ENCODE data around the gene NDUFV1. TPM values are rescaled to one million over a fixed set of nuclear protein-coding genes. Genes with fewer than 3 reads are reported as not detected.

Gene NDUFV1
- total RNA-seq, 1 experiment from 2014 or later: 242 TPM

- TF ChIP-seq MAX (IDR thresholded peaks at IDR 0.05) (peak; percentile 83), RAD21 (IDR thresholded peaks at IDR 0.05; ENCODE audit: low read depth) (no peak), EZH2phosphoT487 (IDR thresholded peaks at IDR 0.05; ENCODE audit: borderline replicate concordance) (no peak), ATF3 (IDR thresholded peaks at IDR 0.05) (no peak), YY1 (IDR thresholded peaks at IDR 0.05; ENCODE audit: extremely low read depth, insufficient replicate concordance, low read depth, low read length) (peak; percentile 58)
These were observed at the start of gene NDUFV1 (continued) for GRCh38 chr11:67606492-67607295.

GRCh38 chr11:67558084-67558772 is 48.5 kb upstream of the NDUFV1 start:
- H3K9me3 ChIP-seq (ENCODE audit: control insufficient read depth in 1 of 2, insufficient read depth in 1 of 2, low read depth in 1 of 2, low read length in 2 of 2): no peaks in the 10 kb centered on the region
- intact Hi-C loops (cut with micrococcal nuclease): no loop called here
- peaks cover 6 to 16% of the 10 kb centered on the region in 2 experiments for H3K4me1 ChIP-seq (ENCODE audit: control insufficient read depth in 1 of 2, insufficient read depth in 2 of 2, low read length in 2 of 2)
- no peak overlapping the region for H3K4me3 ChIP-seq (replicated peaks in 1 of 2; ENCODE audit: low read depth in 1 of 2, low read length in 2 of 2)
- no peak overlapping the region for H3K4me2 ChIP-seq (ENCODE audit: low read length)
- no peaks in the 10 kb centered on the region for H3K36me3 ChIP-seq (ENCODE audit: control insufficient read depth in 1 of 2, insufficient read depth in 2 of 2, low read length in 2 of 2)
- peaks cover 4% of the 10 kb centered on the region; the same call in 1 of the 2 replicates for H3K27me3 ChIP-seq (ENCODE audit: insufficient read depth, low read length)
- no peaks in the 10 kb centered on the region for H3K79me2 ChIP-seq (ENCODE audit: insufficient read depth, low read length)
- ChIA-PET POLR2A (no interaction called here), CTCF (no interaction called here), RAD21 (ENCODE audit: low non-redundant PET in 1 of 2, low total read pairs in 2 of 2, uncharacterized antibody in 2 of 2, unreplicated experiment in 2 of 2) (no interaction called here)
- no peak overlapping the region for H2AFZ ChIP-seq (ENCODE audit: low read depth, low read length, poor library complexity, severe bottlenecking)
- DNase-seq (ENCODE audit: low read depth, low spot score) (no peak), ATAC-seq (no peak)
- no peaks in the 10 kb centered on the region for H4K20me1 ChIP-seq (ENCODE audit: insufficient read depth)
- BruUV-seq (replicated peaks): no TSS peak
- H3K9me2 ChIP-seq (ENCODE audit: insufficient read depth): no peaks in the 10 kb centered on the region
- no peak overlapping the region for H3K27ac ChIP-seq (ENCODE audit: low read depth, low read length)
- H3K9ac ChIP-seq (ENCODE audit: low read length): no peak overlapping the region
- no peak for TF ChIP-seq YY1 (IDR thresholded peaks at IDR 0.05; ENCODE audit: extremely low read depth, insufficient replicate concordance, low read depth, low read length)
- no peak for TF ChIP-seq ELF1 (IDR thresholded peaks at IDR 0.05; ENCODE audit: borderline replicate concordance, low read depth)

Data from HCT116 (cell line).